GM19240 (cell line): ENCODE results near the gene CNOT2.
"Not testable (repeated sequence)": the region's sequence is repeated elsewhere in the genome, so short reads cannot be mapped to it uniquely, and the experiment has no call there.

Experiments
- DNase-seq: peaks from one replicate; pipeline ENCODE4 v3.0.0; 2011; ENCODE audit warnings: low spot score; ENCODE audit not compliant: insufficient read length

Gene CNOT2

DNA sequence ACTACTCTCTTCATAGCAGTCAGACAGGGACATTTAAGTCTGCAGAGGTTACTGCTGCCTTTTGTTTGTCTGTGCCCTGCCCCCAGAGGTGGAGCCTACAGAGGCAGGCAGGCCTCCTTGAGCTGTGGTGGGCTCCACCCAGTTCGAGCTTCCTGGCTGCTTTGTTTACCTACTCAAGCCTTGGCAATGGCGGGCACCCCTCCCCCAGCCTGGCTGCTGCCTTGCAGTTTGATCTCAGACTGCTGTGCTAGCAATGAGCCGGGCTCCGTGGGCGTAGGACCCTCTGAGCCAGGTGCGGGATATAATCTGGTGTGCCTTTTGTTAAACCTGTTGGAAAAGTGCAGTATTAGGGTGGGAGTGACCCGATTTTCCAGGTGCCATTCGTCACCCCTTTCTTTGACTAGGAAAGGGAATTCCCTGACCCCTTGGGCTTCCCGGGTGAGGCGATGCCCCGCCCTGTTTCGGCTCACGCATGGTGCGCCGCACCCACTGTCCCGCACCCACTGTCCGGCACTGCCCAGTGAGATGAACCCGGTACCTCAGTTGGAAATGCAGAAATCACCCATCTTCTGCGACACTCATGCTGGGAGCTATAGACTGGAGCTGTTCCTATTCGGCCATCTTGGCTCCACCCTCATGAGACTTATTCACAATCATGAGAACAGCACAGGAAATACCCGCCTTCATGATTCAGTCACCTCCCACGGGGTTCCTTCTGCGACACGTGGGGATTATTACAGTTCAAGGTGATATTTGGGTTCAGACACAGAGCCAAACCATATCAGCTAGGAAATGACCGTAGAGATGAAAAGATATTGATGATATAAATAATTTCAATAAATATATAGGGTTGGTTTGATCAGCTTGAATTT lies 61.7 kb downstream of the CNOT2 start:
- DNase-seq, result not testable (repeated sequence)

DNA sequence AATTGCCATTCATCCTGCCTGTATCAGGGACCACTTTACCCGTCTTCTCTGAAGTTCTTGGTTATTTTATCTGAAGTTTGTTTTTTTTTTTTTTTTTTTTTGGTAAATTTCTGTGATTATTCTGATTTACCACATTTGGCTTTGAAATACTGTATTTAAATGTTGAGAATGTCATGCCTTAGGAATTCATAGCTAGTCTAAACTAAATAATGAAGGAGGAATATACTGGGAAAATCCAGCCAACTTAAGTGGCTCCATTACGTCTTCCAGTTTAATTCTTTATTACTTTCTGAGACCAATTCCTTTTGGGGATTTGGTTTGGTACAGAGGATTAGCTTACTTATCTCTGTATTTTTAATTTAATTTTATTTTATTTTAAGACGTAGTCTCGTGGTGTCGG lies 62.6 kb downstream of the CNOT2 start:
- DNase-seq, result no peak

DNA sequence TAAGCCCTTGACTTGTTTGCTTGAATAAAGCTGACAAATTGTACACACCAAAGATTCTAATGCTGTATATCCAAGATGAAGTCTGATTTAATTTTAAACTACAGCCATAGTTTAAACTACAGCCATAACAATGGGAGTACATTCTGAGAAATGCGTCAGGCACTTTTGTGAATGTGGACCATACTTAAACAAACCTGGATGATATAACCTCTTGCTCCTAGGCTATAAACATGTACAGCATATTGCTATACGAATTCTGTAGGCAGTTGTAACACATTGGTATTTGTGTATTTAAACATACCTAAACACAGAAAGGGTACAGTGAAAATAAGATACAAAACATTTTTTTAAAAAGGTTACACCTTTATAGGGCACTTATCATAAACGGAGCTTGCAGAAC lies 63.4 kb downstream of the CNOT2 start:
- no peak for DNase-seq

DNA sequence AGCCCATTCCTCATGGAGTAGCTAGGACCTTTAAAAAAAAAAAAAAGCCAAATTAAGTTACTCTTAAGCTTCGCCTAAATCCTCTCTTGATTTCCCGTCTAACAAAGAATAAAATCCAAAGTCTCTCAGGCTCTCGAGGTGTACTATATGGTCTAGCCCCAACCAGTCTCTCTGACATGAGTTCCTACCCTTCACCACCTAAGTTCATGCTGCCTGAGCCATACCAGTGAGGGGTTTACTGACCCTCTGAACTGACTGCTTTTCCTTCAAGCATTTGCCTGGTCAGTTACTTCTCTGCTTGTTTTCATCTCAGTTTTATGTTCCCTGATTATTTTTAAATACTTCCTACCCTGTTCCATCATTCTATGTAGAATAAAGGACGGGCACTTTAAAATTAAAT lies 64.6 kb downstream of the CNOT2 start:
- no peak for DNase-seq

DNA sequence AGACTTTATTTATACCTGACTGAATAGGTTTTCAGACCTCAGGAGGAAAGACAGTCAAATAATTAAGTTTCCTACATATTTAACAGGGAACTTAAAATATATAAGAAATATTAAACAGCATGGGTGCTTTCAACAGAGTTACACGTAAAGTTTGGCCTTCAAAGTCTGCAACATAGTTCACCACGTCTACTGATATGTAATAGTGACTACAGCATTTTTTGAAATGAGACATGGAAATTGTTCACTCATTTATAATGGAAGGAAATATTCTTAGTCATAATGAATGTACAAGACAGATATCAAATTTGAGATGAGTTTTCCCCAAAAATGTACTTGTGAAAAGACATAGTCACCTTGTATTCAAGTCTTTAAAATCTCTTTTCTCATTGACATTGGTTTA lies 66.1 kb downstream of the CNOT2 start:
- no peak for DNase-seq

DNA sequence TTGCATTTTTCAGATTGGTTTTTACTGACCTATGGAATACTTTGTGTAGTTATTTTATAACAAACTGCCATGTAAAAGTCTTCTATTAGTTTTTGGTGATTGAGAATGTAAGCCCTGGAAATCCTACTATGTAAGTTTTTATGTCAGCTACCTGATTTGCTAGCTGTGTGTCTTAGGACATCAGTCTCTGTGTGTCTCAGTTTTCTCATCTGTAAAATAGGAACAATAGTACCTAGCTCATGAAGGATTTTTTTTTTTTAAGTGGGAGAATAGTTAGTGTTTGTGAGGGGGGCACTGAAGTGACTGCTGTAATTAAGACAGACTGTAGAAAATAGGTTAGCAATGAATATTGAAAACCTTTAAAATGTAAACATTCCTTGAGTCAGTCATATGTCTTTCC lies 70.9 kb downstream of the CNOT2 start:
- DNase-seq, result no peak

DNA sequence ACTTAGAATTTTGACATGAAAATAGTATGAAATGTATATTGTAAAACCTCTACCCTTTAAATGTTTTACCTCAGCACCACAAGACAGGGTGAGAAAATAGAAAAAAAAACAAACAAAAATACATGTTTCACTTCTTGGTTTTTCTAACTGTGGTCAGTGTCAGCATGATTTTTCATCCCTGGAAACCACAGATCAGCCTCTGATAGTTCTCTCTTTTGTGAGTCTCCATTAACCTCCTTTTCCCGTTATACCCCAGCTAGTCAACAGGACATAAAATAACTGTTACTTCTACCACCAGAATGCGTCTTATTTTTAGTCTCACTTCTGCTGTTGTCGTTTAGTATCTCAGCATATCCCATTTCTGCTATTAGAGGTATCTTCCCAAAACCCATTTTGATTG lies 74.5 kb downstream of the CNOT2 start:
- DNase-seq, result no peak

DNA sequence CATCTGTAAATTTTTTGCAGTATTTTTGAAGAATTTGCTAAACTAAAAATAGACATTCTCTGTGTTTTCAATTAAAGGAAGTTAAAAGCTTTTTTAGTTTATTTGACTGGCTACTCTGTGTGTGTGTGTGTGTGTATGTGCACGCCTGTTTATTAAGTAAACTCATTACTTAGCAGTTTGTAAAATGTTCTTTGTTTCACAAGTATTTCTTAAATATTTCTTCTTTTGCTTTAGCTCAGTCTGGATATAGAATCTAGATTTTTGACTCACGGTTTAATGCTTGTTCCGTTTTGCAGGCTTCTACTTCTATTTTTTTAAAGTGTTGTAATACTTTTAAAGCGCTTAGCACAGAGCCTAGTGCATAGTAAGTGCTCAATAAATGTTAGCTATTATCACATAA lies 76.4 kb downstream of the CNOT2 start:
- no peak for DNase-seq

DNA sequence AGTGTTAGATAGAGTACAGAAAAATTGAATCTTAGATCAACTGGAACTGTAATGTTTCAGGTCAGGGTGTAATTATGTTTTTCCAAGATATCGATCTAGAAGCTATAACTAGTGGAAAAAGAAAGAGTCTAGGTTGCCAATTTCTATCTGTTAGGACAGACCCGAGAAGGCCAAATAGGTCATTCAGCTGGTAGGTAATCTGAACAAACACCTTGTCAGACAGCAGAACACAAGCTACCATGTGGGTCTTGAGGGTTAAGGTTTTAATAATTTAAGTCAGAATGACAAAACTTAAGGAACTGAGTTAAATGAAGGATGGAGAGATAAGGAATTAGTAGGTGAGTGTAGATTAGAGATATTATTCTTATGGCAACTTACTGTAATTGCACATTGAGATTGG lies 78.0 kb downstream of the CNOT2 start:
- DNase-seq, result no peak

DNA sequence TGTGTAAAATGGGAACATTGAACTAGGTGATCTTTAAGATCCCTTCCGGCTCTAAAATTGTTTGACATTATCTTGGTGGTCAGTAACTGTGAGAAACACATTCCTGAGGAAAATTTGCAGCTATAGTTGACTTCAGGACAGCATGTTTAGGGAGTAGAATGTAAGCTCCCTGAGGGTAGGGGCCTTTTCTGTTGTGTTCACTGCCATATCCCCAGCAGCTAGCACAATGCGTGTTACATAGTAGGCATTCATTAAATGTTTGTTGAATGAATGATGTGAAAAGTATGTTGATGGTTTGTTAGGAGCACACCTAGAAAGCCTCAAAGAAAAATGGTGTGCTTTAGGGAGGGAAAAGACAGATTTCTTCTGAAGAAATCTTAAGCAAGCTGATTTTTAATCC lies 84.3 kb downstream of the CNOT2 start:
- no peak for DNase-seq

DNA sequence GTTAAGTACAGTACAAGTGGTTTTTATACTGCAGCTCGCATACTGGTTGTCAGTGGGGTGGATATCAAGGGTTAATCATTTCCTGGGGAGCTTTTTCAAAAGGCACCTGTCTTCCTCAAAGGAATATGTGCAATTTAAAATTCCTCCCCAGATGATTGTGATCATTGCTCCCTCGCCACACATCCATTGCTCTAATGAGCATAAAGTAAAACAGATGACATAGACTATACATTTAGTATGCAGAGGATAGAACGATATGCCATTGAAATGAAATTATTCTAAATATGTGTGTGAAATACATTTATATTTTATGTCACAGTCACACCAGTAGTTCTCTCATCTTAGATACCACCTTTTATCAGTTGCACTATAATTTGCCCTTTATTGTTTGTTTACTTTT lies 86.5 kb downstream of the CNOT2 start:
- DNase-seq, result no peak

DNA sequence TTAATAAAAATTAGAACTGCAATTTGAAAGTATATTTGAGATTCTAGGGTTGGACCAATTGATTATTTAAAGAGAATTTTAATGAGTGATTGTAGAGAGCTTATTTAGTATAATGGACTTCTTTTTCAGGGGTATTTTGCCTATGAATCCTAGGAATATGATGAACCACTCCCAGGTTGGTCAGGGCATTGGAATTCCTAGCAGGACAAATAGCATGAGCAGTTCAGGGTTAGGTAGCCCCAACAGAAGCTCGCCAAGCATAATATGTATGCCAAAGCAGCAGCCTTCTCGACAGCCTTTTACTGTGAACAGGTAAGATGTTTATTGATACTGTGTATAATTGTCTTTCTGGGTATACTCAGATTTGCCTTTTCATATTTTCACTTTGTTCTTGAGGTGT lies 86.9 kb downstream of the CNOT2 start:
- DNase-seq, result no peak

DNA sequence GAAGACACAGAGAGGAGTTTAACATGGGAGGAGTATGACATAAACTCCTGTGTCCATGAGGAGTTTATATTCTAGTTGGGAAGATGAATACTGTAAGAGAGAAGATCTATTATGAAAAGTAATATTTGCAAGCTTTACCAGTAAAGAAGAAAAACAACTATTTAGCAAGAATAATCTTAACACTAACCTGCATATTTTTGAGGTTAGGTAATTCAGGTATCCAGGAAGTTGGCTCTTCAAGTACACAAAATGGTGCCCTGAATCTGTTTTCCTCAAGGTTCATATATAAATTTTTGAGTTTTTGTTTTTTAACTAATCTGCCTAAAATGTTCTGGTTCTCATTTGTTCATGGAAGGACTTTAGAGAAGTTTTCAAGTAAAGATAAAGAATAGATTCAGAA lies 89.0 kb downstream of the CNOT2 start:
- no peak for DNase-seq

DNA sequence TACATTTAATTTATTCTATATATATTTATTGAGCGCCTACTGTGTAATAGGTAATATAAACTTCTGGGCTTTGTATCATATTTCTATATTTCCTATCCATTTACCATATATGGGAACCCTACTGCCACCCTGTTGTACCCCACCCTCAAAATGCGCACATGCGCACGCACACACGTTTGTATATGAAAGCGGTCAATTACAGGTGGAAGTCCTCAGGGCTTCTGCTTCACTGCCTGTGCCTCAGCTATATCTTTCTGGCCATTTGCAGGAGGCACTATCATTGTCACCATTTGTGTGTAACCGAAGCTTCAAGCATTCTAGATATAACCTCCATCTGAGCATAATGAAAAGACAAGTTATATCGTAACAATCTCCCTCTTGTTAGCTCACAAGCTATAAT lies 91.5 kb downstream of the CNOT2 start:
- DNase-seq, result no peak

DNA sequence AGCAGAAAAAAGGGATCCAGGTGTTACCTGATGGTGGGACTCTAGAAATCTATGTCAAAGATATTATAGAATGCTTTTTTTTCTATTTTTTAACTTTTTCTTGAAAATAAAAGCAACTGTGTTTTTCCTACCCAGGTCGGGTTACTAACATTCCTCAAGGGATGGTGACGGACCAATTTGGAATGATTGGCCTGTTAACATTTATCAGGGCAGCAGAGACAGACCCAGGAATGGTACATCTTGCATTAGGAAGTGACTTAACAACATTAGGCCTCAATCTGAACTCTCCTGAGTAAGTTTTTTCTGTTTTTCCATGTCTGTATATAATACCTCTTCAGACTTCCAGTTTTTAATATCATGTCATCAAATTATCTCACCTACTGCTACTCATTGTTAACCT lies 95.3 kb downstream of the CNOT2 start:
- DNase-seq, result no peak

DNA sequence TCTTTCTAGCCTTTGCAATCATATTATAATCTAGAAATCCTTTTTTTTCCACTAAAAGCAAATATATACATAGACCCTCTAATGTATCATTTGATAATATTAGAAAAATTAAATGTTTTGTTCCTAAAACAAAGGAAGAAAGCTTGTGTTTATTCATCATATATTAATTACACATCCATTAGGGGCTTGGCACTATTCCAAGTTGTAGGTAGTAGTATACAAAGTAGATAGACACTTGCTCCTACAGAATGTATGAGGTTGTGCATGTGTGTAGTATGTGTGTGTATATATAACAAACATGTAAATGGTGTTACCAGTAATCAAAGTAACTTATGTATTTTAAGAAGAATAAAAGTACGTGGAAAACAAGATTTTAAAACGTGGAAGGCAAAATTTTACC lies 107.8 kb downstream of the CNOT2 start:
- DNase-seq, result no peak

DNA sequence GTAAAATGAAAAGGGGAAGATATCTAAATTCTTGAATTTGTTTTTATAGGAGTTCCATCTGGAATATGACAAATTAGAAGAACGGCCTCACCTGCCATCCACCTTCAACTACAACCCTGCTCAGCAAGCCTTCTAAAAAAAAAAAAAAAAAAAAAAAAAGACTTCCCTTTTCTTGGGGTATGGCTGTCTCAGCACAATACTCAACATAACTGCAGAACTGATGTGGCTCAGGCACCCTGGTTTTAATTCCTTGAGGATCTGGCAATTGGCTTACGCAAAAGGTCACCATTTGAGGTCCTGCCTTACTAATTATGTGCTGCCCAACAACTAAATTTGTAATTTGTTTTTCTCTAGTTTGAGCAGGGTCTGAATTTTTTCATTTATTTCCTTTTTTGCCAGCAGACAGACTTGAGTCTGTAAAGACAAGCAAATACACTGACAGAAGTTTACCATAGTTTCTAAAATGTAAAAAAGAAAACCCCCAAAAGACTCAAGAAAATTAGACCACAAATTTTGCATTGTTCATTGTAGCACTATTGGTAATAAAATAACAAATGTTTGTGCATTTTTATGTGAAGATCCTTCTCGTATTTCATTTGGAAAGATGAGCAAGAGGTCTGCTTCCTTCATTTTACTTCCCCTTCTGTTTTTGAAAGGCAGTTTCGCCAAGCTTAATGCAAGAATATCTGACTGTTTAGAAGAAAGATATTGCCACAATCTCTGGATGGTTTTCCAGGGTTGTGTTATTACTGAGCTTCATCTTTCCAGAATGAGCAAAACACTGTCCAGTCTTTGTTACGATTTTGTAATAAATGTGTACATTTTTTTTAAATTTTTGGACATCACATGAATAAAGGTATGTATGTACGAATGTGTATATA lies 110.8 kb downstream of the CNOT2 start:
- DNase-seq, result no peak

DNA sequence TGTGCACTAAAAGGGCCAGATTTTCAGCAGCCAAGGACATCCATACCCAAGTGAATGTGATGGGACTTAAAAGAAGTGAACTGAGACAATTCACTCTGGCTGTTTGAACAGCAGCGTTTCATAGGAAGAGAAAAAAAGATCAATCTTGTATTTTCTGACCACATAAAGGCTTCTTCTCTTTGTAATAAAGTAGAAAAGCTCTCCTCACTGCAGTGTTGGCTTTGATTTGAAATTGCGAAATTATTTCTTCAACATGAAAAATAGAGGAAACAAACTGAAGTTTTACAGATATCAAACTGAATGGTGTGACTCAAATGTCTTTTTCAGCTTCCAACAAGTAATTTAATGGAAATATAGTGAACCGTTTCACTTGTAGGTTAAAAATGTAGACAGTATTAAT lies 111.6 kb downstream of the CNOT2 start:
- no peak for DNase-seq

DNA sequence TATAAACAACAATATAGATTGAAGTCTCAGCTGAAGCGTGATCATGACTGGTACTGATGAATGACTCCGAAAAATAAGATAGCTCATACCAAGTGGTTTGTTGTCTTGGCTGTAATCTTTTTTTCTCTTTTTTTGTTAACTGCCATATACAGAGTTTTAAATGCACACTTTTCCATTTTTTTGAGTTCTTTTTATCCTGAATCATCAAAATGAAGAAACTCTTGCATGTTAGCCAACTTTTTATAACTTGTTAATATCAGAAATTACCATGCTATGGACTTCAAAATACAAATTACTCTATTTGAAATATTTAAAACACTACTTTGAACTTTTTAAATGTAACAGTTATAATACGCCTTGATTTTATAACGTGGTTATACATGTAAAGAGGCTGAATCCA lies 112.7 kb downstream of the CNOT2 start:
- no peak for DNase-seq

DNA sequence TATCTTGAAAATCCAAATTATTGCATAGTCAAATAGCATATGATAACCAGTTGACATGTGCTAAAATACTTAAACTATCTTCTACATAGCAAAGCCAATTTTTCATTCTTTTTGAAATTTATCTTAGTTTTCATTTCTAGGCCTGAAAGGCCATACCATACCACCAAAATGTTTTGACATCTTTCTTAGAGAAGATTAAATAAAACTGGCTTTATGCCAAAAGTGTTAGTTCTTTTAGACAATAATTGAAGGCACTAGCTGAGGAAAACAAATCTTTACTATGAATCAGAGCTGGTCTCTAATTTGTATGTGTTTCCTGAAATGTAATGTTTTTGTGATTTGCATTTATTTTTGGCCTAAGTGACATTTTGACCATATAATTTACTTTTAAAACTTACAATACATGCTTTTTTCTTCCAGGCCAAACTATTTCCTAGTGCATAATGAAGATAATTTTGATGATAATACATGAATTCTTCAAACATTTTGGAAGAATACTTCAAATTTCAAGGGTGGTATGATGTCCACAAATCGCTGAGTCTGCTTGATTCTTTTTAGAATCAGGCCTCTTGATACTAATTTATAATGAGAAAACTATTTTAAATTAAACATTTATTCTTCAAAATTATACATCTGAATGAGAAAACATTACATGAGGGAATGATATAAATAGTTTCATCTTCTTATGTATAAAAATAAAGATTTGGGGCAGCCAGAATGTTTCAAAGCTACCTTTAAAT lies 116.4 kb downstream of the CNOT2 start:
- DNase-seq, result no peak

DNA sequence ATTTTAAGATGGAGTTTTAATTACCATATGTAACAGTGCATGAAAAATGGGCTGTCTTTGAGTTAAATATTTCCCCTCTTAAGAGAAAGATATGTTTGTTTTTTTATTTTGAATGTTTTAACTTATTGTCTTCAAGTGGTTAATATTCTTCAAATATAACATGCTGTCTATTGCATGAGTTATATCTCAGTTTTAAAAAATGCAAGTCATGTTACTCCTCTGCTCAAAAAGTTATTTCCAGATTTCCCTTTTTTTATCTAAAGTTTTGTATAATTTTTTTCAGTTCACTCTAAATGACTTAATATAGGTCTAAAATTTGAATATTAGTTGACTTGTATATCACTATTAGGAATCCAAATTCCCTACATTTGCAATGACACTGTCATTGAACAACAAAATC lies 117.0 kb downstream of the CNOT2 start:
- no peak for DNase-seq
